Subcutaneous abdominal adipose tissue (tissue), 5 donors: ENCODE data around the gene YIPF1.
A peak's percentile ranks its signal among the peaks of the same experiment; 100 is the strongest.
"Not testable (repeated sequence)": the region's sequence is repeated elsewhere in the genome, so short reads cannot be mapped to it uniquely, and the experiment has no call there.

Experiments used
- H3K27ac ChIP-seq: one replicate; pipeline ENCODE4 v1.7.0; 2013; ENCODE audit warnings: low read depth, mild to moderate bottlenecking, inconsistent platforms, low read length, moderate library complexity
- H3K27me3 ChIP-seq, 5 donors: one replicate each; pipeline ENCODE4 v1.7.0; 2013; ENCODE audit warnings: low read length in 5 of 5, inconsistent platforms in 1 of 5; ENCODE audit not compliant: control insufficient read depth in 5 of 5, insufficient read depth in 4 of 5
- H3K36me3 ChIP-seq, 5 donors: one replicate each; pipeline ENCODE4 v1.7.0; 2013; ENCODE audit warnings: low read length in 5 of 5; ENCODE audit not compliant: control insufficient read depth in 5 of 5, insufficient read depth in 5 of 5
- H3K4me1 ChIP-seq, 5 donors: one replicate each; pipeline ENCODE4 v1.7.0; 2013; ENCODE audit warnings: low read length in 5 of 5, mild to moderate bottlenecking in 3 of 5, moderate library complexity in 1 of 5; ENCODE audit not compliant: control insufficient read depth in 5 of 5, insufficient read depth in 5 of 5
- H3K4me3 ChIP-seq, 5 donors: one replicate each; pipeline ENCODE4 v1.7.0; 2013; ENCODE audit warnings: low read length in 5 of 5, low read depth in 1 of 5
- H3K9ac ChIP-seq, 5 donors: one replicate each; pipeline ENCODE4 v1.7.0; 2013; ENCODE audit warnings: low read length in 5 of 5, mild to moderate bottlenecking in 4 of 5, moderate library complexity in 3 of 5
- H3K9me3 ChIP-seq, 5 donors: one replicate each; pipeline ENCODE4 v1.7.0; 2013; ENCODE audit warnings: low read length in 5 of 5; ENCODE audit not compliant: control insufficient read depth in 5 of 5
- donor health status: healthy.
- donor health status: healthy.
- donor health status: healthy.
- donor health status: healthy.
- donor health status: healthy.

YIPF1 gene

GRCh38 chr1:53878492-53879105 lies 11.0 kb downstream of the YIPF1 start:
- H3K9me3 ChIP-seq = no peaks in the 10 kb centered on the region
- H3K27me3 ChIP-seq = no peaks in the 10 kb centered on the region
- H3K27ac ChIP-seq = no peak overlapping the region
- no peak overlapping the region for H3K9ac ChIP-seq
- H3K4me1 ChIP-seq = peaks cover 0 to 5% (median 4%) of the 10 kb centered on the region in 5 donors
- no peak overlapping the region for H3K4me3 ChIP-seq
- H3K36me3 ChIP-seq = peaks cover 18 to 59% (median 43%) of the 10 kb centered on the region in 5 donors

- H3K27me3 ChIP-seq, H3K9ac ChIP-seq, H3K27ac ChIP-seq, H3K4me3 ChIP-seq, H3K9me3 ChIP-seq, H3K4me1 ChIP-seq: not testable (repeated sequence)
- peaks cover 28 to 74% (median 53%) of the 10 kb centered on the region in 5 donors for H3K36me3 ChIP-seq
These were observed 14.4 kb downstream of the YIPF1 start for GRCh38 chr1:53875150-53875549.

- Histone ChIP-seq H3K4me3 (no peak overlapping the region), H3K36me3 (peaks cover 42 to 76% (median 47%) of the 10 kb centered on the region in 5 donors), H3K9ac (no peak overlapping the region), H3K27me3 (no peaks in the 10 kb centered on the region), H3K4me1 (peaks cover 0 to 5% (median 4%) of the 10 kb centered on the region in 5 donors), H3K27ac (no peak overlapping the region), H3K9me3 (no peaks in the 10 kb centered on the region)
These were observed 17.7 kb downstream of the YIPF1 start for GRCh38 chr1:53871773-53872484.

DNA sequence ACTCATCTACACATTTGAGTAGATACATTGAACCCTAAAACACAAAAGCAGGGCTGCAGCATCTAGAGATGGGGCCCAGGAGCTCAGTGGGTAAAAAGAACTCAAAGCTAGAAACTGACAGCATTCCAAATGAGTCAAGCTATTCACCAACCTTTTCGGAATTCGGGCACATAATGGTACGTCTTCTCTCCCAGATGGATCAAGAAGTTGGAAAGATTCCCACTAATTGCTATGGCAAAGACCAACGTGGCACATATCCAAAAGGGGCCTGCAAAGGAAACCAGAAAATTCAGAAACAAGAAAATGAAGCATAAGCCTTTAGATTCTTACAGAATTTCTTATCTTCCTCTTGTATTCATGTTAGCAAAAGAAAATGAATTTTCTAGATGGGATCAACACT lies 18.4 kb downstream of the YIPF1 start:
- Histone ChIP-seq H3K27me3 (no peaks in the 10 kb centered on the region), H3K4me1 (peaks cover 0 to 5% (median 4%) of the 10 kb centered on the region in 5 donors), H3K9me3 (no peaks in the 10 kb centered on the region), H3K27ac (no peak overlapping the region), H3K36me3 (peaks cover 42 to 76% (median 50%) of the 10 kb centered on the region in 5 donors), H3K4me3 (no peak overlapping the region), H3K9ac (no peak overlapping the region)

GRCh38 chr1:53869454-53870117 lies 20.0 kb downstream of the YIPF1 start:
- Histone ChIP-seq H3K4me1 (peaks cover 0 to 5% (median 4%) of the 10 kb centered on the region in 5 donors), H3K9ac (peak overlapping the region in 2 of 5 donors; percentile 4 to 41), H3K36me3 (peaks cover 31 to 76% (median 52%) of the 10 kb centered on the region in 5 donors), H3K27ac (no peak overlapping the region), H3K27me3 (no peaks in the 10 kb centered on the region), H3K4me3 (no peak overlapping the region), H3K9me3 (no peaks in the 10 kb centered on the region)

GRCh38 chr1:53868565-53868964 lies 21.0 kb downstream of the YIPF1 start:
- Histone ChIP-seq H3K36me3 (peaks cover 31 to 81% (median 52%) of the 10 kb centered on the region in 5 donors), H3K4me1 (no peaks in the 10 kb centered on the region), H3K9me3 (no peaks in the 10 kb centered on the region), H3K27me3 (no peaks in the 10 kb centered on the region), H3K9ac (no peak overlapping the region), H3K4me3 (no peak overlapping the region), H3K27ac (no peak overlapping the region)

DNA sequence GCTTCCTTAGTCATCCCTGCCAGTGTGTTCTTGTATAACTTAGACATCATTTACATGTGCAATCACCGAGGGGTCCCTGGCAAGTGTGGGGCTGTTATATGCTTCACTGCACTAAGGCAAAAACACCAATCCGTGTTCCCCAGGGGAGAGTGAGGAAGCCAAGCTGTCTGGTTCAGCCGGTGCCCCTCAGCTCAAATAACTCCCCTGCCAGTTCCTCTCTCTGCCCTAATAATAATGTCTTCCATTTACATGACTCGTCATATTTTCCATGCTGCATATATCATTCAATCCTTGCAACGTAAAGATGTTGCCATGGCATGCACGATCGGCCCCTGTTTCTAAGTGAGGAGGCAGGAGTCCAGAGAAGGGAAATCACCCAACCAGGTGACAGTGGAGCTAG lies 27.1 kb downstream of the YIPF1 start:
- no peaks in the 10 kb centered on the region for H3K27me3 ChIP-seq
- H3K36me3 ChIP-seq = peaks cover 18 to 73% (median 39%) of the 10 kb centered on the region in 5 donors
- no peak overlapping the region for H3K9ac ChIP-seq
- H3K4me1 ChIP-seq = no peaks in the 10 kb centered on the region
- no peak overlapping the region for H3K27ac ChIP-seq
- no peak overlapping the region for H3K4me3 ChIP-seq
- no peaks in the 10 kb centered on the region for H3K9me3 ChIP-seq

DNA sequence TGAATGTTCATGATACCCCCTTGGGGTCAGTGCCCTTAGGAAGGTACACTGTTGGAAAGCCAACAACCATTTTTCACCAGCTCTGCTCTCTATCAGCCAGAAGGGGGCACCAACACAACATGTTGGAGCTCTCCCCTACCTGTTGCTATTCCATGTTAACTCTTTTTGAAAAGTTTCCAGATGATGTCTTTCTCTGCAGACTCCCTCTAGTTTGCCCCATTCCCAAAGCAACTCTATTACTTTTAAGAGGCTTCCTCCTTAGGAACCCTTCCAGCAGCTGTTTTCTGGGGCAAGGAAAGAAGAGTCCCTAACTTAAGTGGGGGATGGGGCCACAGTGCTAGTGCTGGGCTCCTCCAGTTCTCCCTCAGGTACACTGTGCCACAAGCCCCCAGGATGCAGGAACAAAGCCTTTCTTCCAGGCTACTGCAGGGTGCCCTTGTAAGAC lies 28.6 kb downstream of the YIPF1 start:
- H3K27me3 ChIP-seq = no peaks in the 10 kb centered on the region
- H3K9ac ChIP-seq = no peak overlapping the region
- no peaks in the 10 kb centered on the region for H3K4me1 ChIP-seq
- H3K4me3 ChIP-seq = no peak overlapping the region
- peaks cover 14 to 76% (median 44%) of the 10 kb centered on the region in 5 donors for H3K36me3 ChIP-seq
- no peak overlapping the region for H3K27ac ChIP-seq
- no peaks in the 10 kb centered on the region for H3K9me3 ChIP-seq

- Histone ChIP-seq H3K4me3 (no peak overlapping the region), H3K27ac (no peak overlapping the region), H3K36me3 (peaks cover 27 to 58% (median 48%) of the 10 kb centered on the region in 5 donors), H3K4me1 (no peaks in the 10 kb centered on the region), H3K9me3 (peaks cover 0 to 4% (median 0%) of the 10 kb centered on the region in 5 donors), H3K27me3 (no peaks in the 10 kb centered on the region), H3K9ac (no peak overlapping the region)
These were observed 37.9 kb downstream of the YIPF1 start for GRCh38 chr1:53851571-53852285.
